HepG2 (cell line): ENCODE measurements around the gene COL26A1. TPM values are rescaled to one million over a fixed set of nuclear protein-coding genes. Genes with fewer than 3 reads are reported as not detected.

Experiments used
- ATAC-seq: fragments of 200-7000 bp; cut with Tn5 transposase; 3 replicates; pipeline ENCODE4 v1.9.1; 2020; ENCODE audit warnings: mild to moderate bottlenecking, moderate library complexity
- BruUV-seq: library from RNA; stranded (reverse); fragments of 400-500 nt; replicated peaks from 2 replicates; lab custom pipeline; 2021; lab: Mats Ljungman, UMichigan
- CTCF ChIA-PET: fragments of 300-600 bp; formaldehyde crosslinking; extraction: SDS; loops from one replicate; lab custom pipeline; 2021; ENCODE audit warnings: low total read pairs, inconsistent platforms, low intra/inter-chr PET ratio; lab: Yijun Ruan, JAX
- POLR2A ChIA-PET: fragments of 350-600 bp; sonication (Branson Sonifier 250); formaldehyde crosslinking; loops from one replicate; lab custom pipeline; 2020; ENCODE audit warnings: antibody characterized with exemption, inconsistent platforms; lab: Yijun Ruan, JAX
- DNase-seq: peaks from one replicate; pipeline ENCODE4 v3.0.0-alpha.2; 2015; ENCODE audit warnings: low spot score
- FAIRE-seq: peaks from 3 replicates; lab custom pipeline; 2011; peaks lifted over from hg19 to GRCh38; lab: Jason Lieb, UNC
- H2AFZ ChIP-seq: one replicate; pipeline ENCODE4 v1.6.1; 2011; ENCODE audit warnings: low read length, inconsistent platforms
- H3K27ac ChIP-seq: fragments of 300-600 bp; 3 replicates; pipeline ENCODE4 v1.8.0; 2011; ENCODE audit warnings: mixed run types, mild to moderate bottlenecking, mixed read lengths, low read length, inconsistent platforms; ENCODE audit not compliant: insufficient read depth; ENCODE audit errors: extremely low read length
- H3K27me3 ChIP-seq, 2 experiments: fragments of 200-600 bp in 1 of 2; 2 replicates in 1 of 2; 3 replicates in 1 of 2; pipeline versions ENCODE4 v1.6.0 to v1.8.0; 2011; ENCODE audit warnings: low read length in 2 of 2, mild to moderate bottlenecking in 2 of 2, moderate library complexity in 2 of 2, inconsistent platforms in 1 of 2; ENCODE audit not compliant: insufficient read depth in 2 of 2, control insufficient read depth in 1 of 2
- H3K36me3 ChIP-seq, 2 experiments: fragments of 200-600 bp in 1 of 2; replicated peaks in 1 of 2; 2 replicates in 1 of 2; 3 replicates in 1 of 2; pipeline versions ENCODE4 v1.5.1 to v1.8.0; 2011; ENCODE audit warnings: low read length in 2 of 2, inconsistent platforms in 1 of 2; ENCODE audit not compliant: insufficient read depth in 2 of 2, control insufficient read depth in 1 of 2
- H3K4me1 ChIP-seq: 2 replicates; pipeline ENCODE4 v1.5.1; 2012; ENCODE audit warnings: low read length, inconsistent platforms; ENCODE audit not compliant: insufficient read depth
- H3K4me2 ChIP-seq: 2 replicates; pipeline ENCODE4 v1.6.0; 2011; ENCODE audit warnings: low read depth, low read length, inconsistent platforms
- H3K4me3 ChIP-seq, 3 experiments: fragments of 200-600 bp in 1 of 3; sonication (generic), shearing (Covaris generic) in 1 of 3; replicated peaks in 1 of 3; 2 replicates each; pipeline ENCODE4 v1.5.1; 2011 to 2016; ENCODE audit warnings: low read length in 3 of 3, inconsistent platforms in 2 of 3, low read depth in 2 of 3, mild to moderate bottlenecking in 2 of 3, control low read depth in 1 of 3, mixed read lengths in 1 of 3; ENCODE audit not compliant: insufficient read depth in 1 of 3
- H3K79me2 ChIP-seq: one replicate; pipeline ENCODE4 v1.6.1; 2011; ENCODE audit warnings: low read length, inconsistent platforms; ENCODE audit not compliant: insufficient read depth
- H3K9ac ChIP-seq: 2 replicates; pipeline ENCODE4 v1.6.0; 2011; ENCODE audit warnings: mild to moderate bottlenecking, low read depth, low read length, inconsistent platforms; ENCODE audit not compliant: insufficient read depth
- H3K9me3 ChIP-seq: 2 replicates; pipeline ENCODE4 v1.5.1; 2012; ENCODE audit warnings: mild to moderate bottlenecking, low read length
- H4K20me1 ChIP-seq: 2 replicates; pipeline ENCODE4 v1.6.0; 2011; ENCODE audit warnings: inconsistent platforms, mild to moderate bottlenecking, low read length, moderate library complexity; ENCODE audit not compliant: insufficient read depth
- CENPX ChIP-seq: sonication (generic); formaldehyde crosslinking; IDR thresholded peaks from 2 replicates; pipeline ENCODE4 v1.9.0; 2021; ENCODE audit warnings: mild to moderate bottlenecking, missing genetic modification reagents, moderate library complexity
- HNRNPL ChIP-seq: fragments of 200-400 bp; formaldehyde crosslinking; IDR thresholded peaks from 2 replicates; pipeline ENCODE4 v1.6.1; 2017; ENCODE audit warnings: mild to moderate bottlenecking, low read depth, low read length
- HOXD1 ChIP-seq: sonication (generic); formaldehyde crosslinking; IDR thresholded peaks from 2 replicates; pipeline ENCODE4 v1.5.0; 2020; ENCODE audit warnings: missing genetic modification reagents
- IRF2 ChIP-seq: IDR thresholded peaks from 2 replicates; pipeline ENCODE4 v1.6.1; 2018; ENCODE audit warnings: missing genetic modification reagents, missing compliant biosample characterization
- MAF1 ChIP-seq: sonication (generic); formaldehyde crosslinking; IDR thresholded peaks from 2 replicates; pipeline ENCODE4 v1.5.0; 2020; ENCODE audit warnings: missing genetic modification reagents, borderline replicate concordance
- NFKB2 ChIP-seq: sonication (generic); formaldehyde crosslinking; IDR thresholded peaks from 2 replicates; pipeline ENCODE4 v1.4.0; 2020; ENCODE audit warnings: missing genetic modification reagents, borderline replicate concordance
- SOX6 ChIP-seq, 2 experiments: fragments of 450-650 bp in 1 of 2; sonication (generic) in 1 of 2; formaldehyde crosslinking in 1 of 2; IDR thresholded peaks; 2 replicates each; pipeline versions ENCODE4 v1.4.0 to v1.6.1; 2017 to 2020; ENCODE audit warnings: antibody characterized with exemption in 1 of 2, mild to moderate bottlenecking in 1 of 2, missing genetic modification reagents in 1 of 2
- TIGD3 ChIP-seq: sonication (generic); formaldehyde crosslinking; IDR thresholded peaks from 2 replicates; pipeline ENCODE4 v1.5.1; 2020; ENCODE audit warnings: mild to moderate bottlenecking, missing genetic modification reagents, borderline replicate concordance
- ZBTB2 ChIP-seq: sonication (generic); formaldehyde crosslinking; IDR thresholded peaks from 2 replicates; pipeline ENCODE4 v1.8.0; 2022; ENCODE audit warnings: low read depth, missing genetic modification reagents
- ZBTB38 ChIP-seq: sonication (generic); formaldehyde crosslinking; IDR thresholded peaks from 2 replicates; pipeline ENCODE4 v1.5.1; 2020; ENCODE audit warnings: mild to moderate bottlenecking, missing genetic modification reagents
- ZNF280B ChIP-seq: sonication (generic); formaldehyde crosslinking; IDR thresholded peaks from 2 replicates; pipeline ENCODE4 v1.5.0; 2020; ENCODE audit warnings: missing genetic modification reagents, mild to moderate bottlenecking, borderline replicate concordance
- WGBS: methylation state at CpG from one replicate; pipeline ENCODE4 v1.1.6; 2017; ENCODE audit warnings: low lambda C conversion rate; 5-methylcytosine and 5-hydroxymethylcytosine counted together
- in situ Hi-C: cut with HindIII; loops from 2 replicates; pipeline ENCODE4 v1.10.0; 2017; ENCODE audit warnings: low pct_unique_long_range_greater_than_20kb; ENCODE audit not compliant: extremely low pct_ligation_motif_present
- intact Hi-C: fragments of 100-400 bp; cut with micrococcal nuclease; formaldehyde crosslinking; loops from one replicate; pipeline ENCODE4 v1.10.0; 2022; ENCODE audit not compliant: unreplicated experiment
- polyA plus RNA-seq, 8 experiments: library from polyadenylated mRNA; depleted of rRNA in 3 of 8; stranded (reverse) in 7 of 8; unstranded in 1 of 8; fragments of >200 nt; fragmentation: Illumina TruSeq in 4 of 8; extraction: Trizol in 4 of 8; gene quantifications; 2 replicates each; pipeline versions ENCODE4 v1.2.1 to v1.2.3, GENCODE V29; 2011 to 2016; ENCODE audit warnings: low read depth in 4 of 8, missing spikeins in 1 of 8, mixed read lengths in 1 of 8; ENCODE audit not compliant: insufficient read depth in 1 of 8
- total RNA-seq, 5 experiments: library from RNA; depleted of rRNA; stranded (reverse); fragments of >200 nt; fragmentation: Illumina TruSeq; extraction: Trizol; gene quantifications; 2 replicates each; pipeline ENCODE4 v1.2.3, GENCODE V29; 2016; ENCODE audit warnings: low read depth in 1 of 5

The COL26A1 gene
- total and polyA plus RNA-seq, 2 of the 13 experiments (the other 11 are each of a cell fraction or from before 2014, with no cell fraction given), result 7.8 to 9.2 TPM

GRCh38 chr7:101400751-101401150 is 38.1 kb downstream of the COL26A1 start:
- H3K4me2 ChIP-seq, result no peak overlapping the region
- POLR2A ChIA-PET, result no interaction called here

More at GRCh38 chr7:101400751-101401150, 38.1 kb downstream of the COL26A1 start:
- Histone ChIP-seq H3K27me3 (no peaks in the 10 kb centered on the region), H3K4me3 (no peak overlapping the region), H3K36me3 (no peaks in the 10 kb centered on the region), H4K20me1 (no peaks in the 10 kb centered on the region), H3K4me1 (peaks cover 39% of the 10 kb centered on the region), H3K27ac (no peak overlapping the region), H2AFZ (no peak overlapping the region), H3K9ac (no peak overlapping the region), H3K9me3 (no peaks in the 10 kb centered on the region), H3K79me2 (no peaks in the 10 kb centered on the region)
- in situ Hi-C loops, result no loop called here
- DNase-seq (no peak), ATAC-seq (no peak), FAIRE-seq (no peak)
- no TSS peak for BruUV-seq
- intact Hi-C loops, result no loop called here
- TF ChIP-seq MAF1 (CRISPR knock-in tag) (no peak), NFKB2 (CRISPR knock-in tag) (no peak), IRF2 (CRISPR knock-in tag) (no peak), TIGD3 (CRISPR knock-in tag) (no peak), ZBTB2 (CRISPR knock-in tag) (no peak), ZNF280B (CRISPR knock-in tag) (no peak), HNRNPL (no peak), HOXD1 (CRISPR knock-in tag) (no peak), CENPX (CRISPR knock-in tag) (no peak), SOX6 (IDR thresholded peaks at IDR 0.05) (no peak), SOX6 (CRISPR knock-in tag; IDR thresholded peaks at IDR 0.05) (no peak), ZBTB38 (no peak)
- CTCF ChIA-PET, result no interaction called here
- 85% methylated on average over 9 of the region's 13 CpGs for WGBS
